ENCODE measurements around the gene CRYL1.

DNA sequence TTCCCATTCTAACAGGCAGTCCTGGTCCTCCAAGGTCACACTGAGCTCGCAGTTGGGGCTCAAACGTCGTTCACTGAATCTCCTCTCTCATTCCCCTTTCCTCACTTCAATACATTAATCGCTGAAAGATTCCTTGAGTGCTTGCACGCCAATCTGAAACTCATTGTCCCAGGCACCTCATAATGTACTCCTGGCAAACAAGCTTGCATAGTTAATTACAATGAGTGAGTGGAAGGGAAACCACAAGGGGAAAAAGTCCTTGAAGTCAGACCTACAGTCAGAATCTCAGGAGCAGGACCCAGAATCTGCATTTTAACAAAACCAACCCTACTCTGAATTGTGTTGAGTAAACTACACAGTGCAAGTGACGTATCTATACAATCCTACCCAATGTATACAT lies 86.9 kb downstream of the CRYL1 start:
- TF ChIP-seq, protein P1, sequence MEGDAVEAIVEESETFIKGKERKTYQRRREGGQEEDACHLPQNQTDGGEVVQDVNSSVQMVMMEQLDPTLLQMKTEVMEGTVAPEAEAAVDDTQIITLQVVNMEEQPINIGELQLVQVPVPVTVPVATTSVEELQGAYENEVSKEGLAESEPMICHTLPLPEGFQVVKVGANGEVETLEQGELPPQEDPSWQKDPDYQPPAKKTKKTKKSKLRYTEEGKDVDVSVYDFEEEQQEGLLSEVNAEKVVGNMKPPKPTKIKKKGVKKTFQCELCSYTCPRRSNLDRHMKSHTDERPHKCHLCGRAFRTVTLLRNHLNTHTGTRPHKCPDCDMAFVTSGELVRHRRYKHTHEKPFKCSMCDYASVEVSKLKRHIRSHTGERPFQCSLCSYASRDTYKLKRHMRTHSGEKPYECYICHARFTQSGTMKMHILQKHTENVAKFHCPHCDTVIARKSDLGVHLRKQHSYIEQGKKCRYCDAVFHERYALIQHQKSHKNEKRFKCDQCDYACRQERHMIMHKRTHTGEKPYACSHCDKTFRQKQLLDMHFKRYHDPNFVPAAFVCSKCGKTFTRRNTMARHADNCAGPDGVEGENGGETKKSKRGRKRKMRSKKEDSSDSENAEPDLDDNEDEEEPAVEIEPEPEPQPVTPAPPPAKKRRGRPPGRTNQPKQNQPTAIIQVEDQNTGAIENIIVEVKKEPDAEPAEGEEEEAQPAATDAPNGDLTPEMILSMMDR (conservative IDR thresholded peaks at IDR 0.05; ENCODE audit: low read depth, low read length) = no peak
- no peak for TF ChIP-seq NFE2L2 (IDR thresholded peaks at IDR 0.05; ENCODE audit: low read depth, low read length)
- TF ChIP-seq, protein P2, sequence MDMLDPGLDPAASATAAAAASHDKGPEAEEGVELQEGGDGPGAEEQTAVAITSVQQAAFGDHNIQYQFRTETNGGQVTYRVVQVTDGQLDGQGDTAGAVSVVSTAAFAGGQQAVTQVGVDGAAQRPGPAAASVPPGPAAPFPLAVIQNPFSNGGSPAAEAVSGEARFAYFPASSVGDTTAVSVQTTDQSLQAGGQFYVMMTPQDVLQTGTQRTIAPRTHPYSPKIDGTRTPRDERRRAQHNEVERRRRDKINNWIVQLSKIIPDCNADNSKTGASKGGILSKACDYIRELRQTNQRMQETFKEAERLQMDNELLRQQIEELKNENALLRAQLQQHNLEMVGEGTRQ (IDR thresholded peaks at IDR 0.05; ENCODE audit: low read depth, low read length) = no peak
- TF ChIP-seq RFX5 (IDR thresholded peaks at IDR 0.05; ENCODE audit: low read depth, low read length) = no peak
